Stomach smooth muscle (tissue), 2 donors: Measurements from ENCODE around the gene IL4R.

Experiments used
- H3K27ac ChIP-seq: one replicate; pipeline ENCODE4 v1.7.0; 2013; ENCODE audit warnings: mild to moderate bottlenecking, low read length, inconsistent platforms
- H3K27me3 ChIP-seq, 2 donors: one replicate each; pipeline ENCODE4 v1.7.0; 2013; ENCODE audit warnings: low read length in 2 of 2; ENCODE audit not compliant: insufficient read depth in 2 of 2, control insufficient read depth in 1 of 2
- H3K36me3 ChIP-seq, 2 donors: one replicate each; pipeline ENCODE4 v1.7.0; 2013; ENCODE audit warnings: low read length in 2 of 2; ENCODE audit not compliant: control insufficient read depth in 2 of 2, insufficient read depth in 2 of 2
- H3K4me1 ChIP-seq: one replicate; pipeline ENCODE4 v1.7.0; 2013; ENCODE audit warnings: low read length; ENCODE audit not compliant: control insufficient read depth, insufficient read depth
- H3K4me3 ChIP-seq, 2 donors: one replicate each; pipeline ENCODE4 v1.7.0; 2013; ENCODE audit warnings: low read length in 2 of 2
- H3K9ac ChIP-seq, 2 donors: one replicate each; pipeline ENCODE4 v1.7.0; 2013; ENCODE audit warnings: low read length in 2 of 2, mild to moderate bottlenecking in 1 of 2
- H3K9me3 ChIP-seq, 2 donors: one replicate each; pipeline ENCODE4 v1.7.0; 2013; ENCODE audit warnings: low read length in 2 of 2; ENCODE audit not compliant: control insufficient read depth in 2 of 2
- donor health status: healthy.
- donor health status: Pancreatic carcinoma.

IL4R gene

DNA sequence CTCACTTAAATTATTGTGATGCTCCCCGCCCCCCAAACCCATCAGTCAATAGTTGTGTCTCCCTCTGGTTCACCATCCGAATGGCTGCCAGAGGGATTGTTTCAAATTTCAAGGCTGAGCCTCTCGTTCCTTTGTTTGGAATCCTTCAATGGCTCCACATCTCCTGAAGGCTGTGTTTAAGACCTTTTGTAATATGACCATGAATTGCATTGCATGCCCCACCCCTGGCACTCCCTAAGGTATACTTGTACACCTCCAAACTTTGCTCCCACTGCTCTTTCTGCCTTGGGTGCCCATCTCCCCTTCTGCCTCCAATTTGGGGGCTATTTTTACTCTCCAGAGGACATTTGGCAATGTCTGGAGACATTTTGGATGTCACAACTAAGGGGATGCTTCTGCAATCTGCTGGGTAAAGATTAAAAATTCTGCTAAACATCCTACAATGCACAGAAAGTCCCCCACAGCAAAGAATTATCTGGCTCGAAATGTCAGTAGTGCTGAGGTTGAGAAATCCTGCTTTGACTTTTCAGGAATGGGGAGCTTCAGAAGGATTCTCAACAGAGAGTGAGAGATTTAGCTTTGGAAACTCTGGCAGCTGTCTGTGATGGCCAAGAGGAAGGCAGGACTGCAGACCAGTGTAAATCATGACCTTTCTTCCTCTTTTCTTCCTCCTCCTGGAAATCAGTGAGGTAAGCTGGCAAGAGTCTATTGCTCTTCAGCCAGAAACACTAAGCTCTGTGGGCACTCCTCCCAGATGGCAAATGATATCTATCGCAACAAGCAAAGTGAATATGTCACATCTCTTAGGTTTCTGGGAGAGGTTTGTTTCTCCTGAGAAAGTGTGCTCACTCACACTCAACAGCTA is 8.7 kb upstream of the IL4R start:
- Histone ChIP-seq H3K36me3 (no peaks in the 10 kb centered on the region), H3K4me1 (no peaks in the 10 kb centered on the region), H3K9ac (no peak overlapping the region), H3K9me3 (no peaks in the 10 kb centered on the region), H3K27ac (no peak overlapping the region), H3K4me3 (no peak overlapping the region), H3K27me3 (no peaks in the 10 kb centered on the region)

DNA sequence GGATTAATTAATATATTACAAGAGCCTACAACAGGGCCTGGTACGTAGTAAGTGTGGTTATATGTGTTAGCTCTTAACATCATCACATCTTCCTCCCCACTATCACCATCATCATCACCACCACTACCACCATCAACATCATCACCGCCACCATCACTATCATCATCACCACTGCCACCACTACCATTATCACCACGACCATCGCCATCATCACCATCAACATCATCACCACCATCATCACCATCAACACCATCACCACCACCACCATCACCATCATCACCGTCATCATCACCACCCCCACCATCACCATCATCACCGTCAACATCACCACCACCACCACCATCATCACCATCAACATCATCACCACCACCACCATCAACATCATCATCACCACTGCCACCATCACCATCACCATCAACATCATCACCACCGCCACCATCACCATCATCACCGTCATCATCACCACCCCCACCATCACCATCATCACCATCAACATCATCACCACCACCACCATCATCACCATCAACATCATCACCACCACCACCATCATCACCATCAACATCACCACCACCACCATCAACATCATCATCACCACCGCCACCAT is 7.8 kb upstream of the IL4R start:
- Histone ChIP-seq H3K9ac (no peak overlapping the region), H3K27ac (no peak overlapping the region), H3K9me3 (no peaks in the 10 kb centered on the region), H3K4me1 (no peaks in the 10 kb centered on the region), H3K4me3 (no peak overlapping the region), H3K36me3 (no peaks in the 10 kb centered on the region), H3K27me3 (no peaks in the 10 kb centered on the region)

DNA sequence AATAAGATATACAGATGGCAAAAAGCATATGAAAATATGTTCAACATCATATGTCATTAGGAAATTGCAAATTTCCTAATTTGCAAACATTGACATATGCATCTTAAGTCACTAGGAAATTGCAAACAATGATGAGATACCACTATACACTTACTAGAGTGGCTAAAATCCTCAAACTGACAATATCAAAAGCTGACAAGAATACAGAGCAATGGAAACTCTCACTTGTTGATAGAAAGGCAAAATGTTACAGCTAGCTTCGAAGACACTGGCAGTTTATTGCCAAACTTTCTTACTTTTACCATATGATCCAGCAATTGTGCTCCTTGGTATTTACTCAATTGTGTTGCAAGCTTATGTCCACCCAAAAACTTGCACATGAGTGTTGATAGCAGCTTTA is 5.0 kb upstream of the IL4R start:
- no peak overlapping the region for H3K27ac ChIP-seq
- H3K4me1 ChIP-seq, result peaks cover 3% of the 10 kb centered on the region

DNA sequence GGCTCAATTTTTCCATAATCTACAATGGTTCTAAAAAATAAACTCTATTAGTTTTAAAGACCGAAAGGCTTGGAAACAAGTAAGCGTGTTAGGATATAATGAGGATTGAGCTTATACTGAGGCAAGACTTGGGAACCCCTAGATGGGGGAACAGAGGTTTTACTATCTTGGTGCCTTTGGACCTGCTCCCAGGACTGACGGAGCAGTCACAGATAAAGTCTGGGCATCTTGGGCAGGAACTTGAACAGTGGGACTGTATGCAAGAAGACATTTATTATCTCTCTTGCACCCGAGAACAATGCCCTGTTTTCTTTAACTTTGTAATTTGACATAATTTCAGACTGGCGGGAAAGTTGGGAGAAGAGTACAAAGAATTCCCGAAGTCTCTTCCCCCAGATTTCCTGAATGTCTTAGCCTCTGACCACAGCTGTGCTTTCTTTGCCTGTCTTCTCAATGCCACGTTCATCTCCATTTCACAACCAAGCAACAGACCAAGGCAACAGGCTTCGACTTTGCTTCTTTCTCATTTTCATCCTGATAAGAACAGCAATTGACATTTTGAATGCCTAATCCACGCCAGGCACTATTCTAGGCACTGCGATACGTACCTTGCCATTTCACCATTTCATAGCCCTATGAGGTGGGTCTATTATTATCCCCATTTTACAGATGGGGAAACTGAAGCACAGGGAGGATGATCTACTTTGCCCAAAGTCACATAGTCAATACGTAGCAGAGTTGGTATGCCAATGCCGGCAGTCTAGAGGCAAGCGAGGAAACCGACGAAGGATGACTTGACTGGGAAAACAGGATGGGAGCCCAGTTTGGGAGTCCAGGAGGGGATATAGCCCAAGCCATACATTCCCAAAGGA is 3.0 kb upstream of the IL4R start:
- no peaks in the 10 kb centered on the region for H3K36me3 ChIP-seq
- H3K9ac ChIP-seq, result no peak overlapping the region
- peaks cover 15% of the 10 kb centered on the region for H3K4me1 ChIP-seq
- no peak overlapping the region for H3K27ac ChIP-seq
- no peaks in the 10 kb centered on the region for H3K9me3 ChIP-seq
- no peak overlapping the region for H3K4me3 ChIP-seq
- H3K27me3 ChIP-seq, result no peaks in the 10 kb centered on the region

More for the DNA sequence above, 5.0 kb upstream of the IL4R start:
- no peak overlapping the region for H3K9ac ChIP-seq
- no peaks in the 10 kb centered on the region for H3K36me3 ChIP-seq
- no peaks in the 10 kb centered on the region for H3K27me3 ChIP-seq
- no peak overlapping the region for H3K4me3 ChIP-seq
- H3K9me3 ChIP-seq, result no peaks in the 10 kb centered on the region

DNA sequence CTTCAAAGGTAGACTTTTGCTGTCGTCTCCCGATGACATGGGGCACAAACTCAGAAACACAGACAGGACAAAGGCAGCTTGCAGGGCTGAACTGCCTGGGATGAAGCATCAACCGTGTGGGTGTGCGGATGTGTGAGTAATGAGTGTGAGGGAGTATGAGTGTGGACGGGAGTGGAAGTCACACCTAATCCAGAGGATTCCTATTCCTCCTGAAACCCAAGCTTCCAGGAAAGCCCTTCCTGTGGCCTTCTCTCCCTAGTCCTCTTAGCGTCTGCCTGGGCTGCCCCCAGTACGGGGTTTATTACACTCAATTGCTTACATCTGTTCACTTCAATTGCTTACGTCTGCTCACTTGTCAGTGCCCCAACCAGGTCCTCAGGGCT is 2.3 kb upstream of the IL4R start:
- Histone ChIP-seq H3K4me1 (peaks cover 21% of the 10 kb centered on the region), H3K9ac (no peak overlapping the region), H3K27ac (no peak overlapping the region), H3K36me3 (no peaks in the 10 kb centered on the region), H3K9me3 (no peaks in the 10 kb centered on the region), H3K27me3 (no peaks in the 10 kb centered on the region), H3K4me3 (no peak overlapping the region)

DNA sequence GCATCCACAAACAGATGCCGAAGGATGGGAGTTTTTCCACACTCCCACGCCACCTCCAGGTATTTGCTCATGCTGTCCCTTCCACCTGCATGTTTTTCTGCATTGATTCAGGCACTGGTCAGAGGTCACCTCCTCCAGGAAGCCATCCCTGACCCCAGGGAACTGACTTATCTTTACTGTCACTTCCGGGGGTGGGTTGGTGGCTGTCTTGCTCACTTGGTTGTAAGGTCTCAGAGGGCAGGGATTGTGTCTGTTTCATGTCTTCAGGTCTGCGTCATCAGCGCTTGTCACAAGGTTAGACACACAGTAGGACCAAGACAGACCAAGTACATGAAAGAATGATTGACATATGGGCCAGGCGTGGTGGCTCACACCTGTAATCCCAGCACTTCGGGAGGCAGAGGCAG is 1.9 kb upstream of the IL4R start:
- H3K27ac ChIP-seq, result no peak overlapping the region
- no peak overlapping the region for H3K4me3 ChIP-seq
- H3K9ac ChIP-seq, result no peak overlapping the region
- no peaks in the 10 kb centered on the region for H3K27me3 ChIP-seq
- H3K36me3 ChIP-seq, result no peaks in the 10 kb centered on the region
- H3K4me1 ChIP-seq, result peaks cover 25% of the 10 kb centered on the region
- no peaks in the 10 kb centered on the region for H3K9me3 ChIP-seq

DNA sequence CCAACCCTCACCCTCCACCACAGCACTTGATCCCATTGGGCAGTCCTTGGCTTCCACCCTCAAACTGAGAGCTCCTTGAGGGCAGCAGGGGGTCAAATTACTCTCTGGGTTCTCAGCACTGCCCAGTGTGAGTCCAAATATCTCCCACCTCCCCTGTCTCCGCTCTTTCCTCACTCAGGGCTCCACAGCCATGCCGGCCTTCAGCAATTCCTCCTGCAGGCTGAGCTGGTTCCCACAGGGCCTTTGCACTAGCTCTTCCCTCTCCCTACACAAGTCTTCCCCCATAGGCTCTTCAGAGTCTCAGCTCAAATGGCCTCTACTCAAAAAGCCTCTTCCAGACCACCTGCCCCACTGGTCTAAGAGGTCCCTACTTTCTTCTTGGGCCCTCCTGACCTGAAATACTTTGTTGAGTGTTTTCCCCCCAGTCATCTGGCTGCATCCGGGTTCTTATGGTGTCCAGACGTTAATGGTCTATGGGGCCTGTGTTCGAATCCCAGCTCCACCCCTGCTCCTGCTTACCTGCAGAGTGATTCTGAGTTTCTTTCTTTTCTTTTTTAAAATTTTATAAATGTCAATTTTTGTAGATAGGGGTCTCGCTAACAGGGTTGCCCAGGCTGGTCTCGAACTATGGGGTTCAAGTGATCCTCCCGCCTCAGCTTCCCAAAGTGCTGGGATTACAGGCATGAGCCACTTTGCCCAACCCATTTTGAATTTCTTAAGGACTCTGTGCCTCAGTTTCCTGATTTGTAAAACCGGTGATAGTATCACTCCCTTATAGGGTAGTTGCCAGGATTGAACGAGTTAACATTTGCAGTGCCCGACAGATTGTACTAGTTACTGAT is 973 bp upstream of the IL4R start:
- peak overlapping the region; percentile 75 to 91 for H3K9ac ChIP-seq
- H3K27me3 ChIP-seq, result no peaks in the 10 kb centered on the region
- no peaks in the 10 kb centered on the region for H3K9me3 ChIP-seq
- H3K4me3 ChIP-seq, result peak overlapping the region; percentile 61 to 86
- H3K4me1 ChIP-seq, result peaks cover 34% of the 10 kb centered on the region
- peak overlapping the region; percentile 97 for H3K27ac ChIP-seq
- H3K36me3 ChIP-seq, result no peaks in the 10 kb centered on the region

DNA sequence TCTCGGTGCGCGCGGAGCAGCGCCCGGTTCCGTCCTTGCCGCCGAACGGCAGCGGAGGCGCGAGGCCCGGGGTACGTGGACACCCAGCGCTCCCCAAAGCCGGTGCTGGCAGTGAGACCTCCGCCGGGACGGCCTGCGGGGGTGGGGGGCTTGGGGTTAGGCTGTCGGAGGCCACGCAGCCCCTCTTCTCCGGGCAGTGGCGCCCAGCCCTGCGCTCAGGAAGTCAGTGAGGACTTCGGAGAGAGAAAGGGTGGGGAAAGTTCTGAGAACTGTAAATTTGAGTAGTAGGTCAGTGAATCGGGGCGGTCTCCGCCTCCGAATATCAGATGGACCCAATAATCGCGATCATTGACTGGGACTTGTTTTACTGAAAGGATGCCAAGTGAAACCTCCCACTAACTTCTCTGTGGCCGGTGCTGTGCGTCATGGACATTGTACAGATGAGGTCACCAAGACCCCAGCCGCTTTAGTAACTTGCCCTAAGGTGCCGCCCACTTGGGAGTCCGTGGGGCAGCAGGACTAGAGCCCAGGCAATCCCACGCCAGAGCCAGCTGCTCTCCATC is 468 bp downstream of the IL4R start:
- Histone ChIP-seq H3K9me3 (no peaks in the 10 kb centered on the region), H3K9ac (peak overlapping the region; percentile 91 to 94), H3K4me1 (peaks cover 49% of the 10 kb centered on the region)

DNA sequence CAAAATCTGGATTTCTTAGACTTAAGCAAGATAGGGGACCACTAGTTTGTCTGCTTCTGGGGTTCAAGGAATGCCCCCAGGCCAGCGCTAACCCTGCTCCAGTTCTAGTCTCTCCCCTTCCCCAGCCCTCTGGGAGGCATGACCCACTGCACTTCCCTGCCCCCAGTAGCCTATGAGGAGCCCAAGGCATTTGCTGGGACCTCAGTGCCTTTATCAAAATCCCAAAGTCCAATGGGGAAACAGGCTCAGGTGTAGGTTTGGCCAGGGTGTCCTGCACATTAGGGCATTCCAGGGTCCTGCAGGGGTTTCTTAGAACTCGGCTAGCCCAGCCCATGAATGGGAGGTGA is 1.2 kb downstream of the IL4R start:
- peaks cover 56% of the 10 kb centered on the region for H3K4me1 ChIP-seq

More for the DNA sequence above, 468 bp downstream of the IL4R start:
- H3K4me3 ChIP-seq, result peak overlapping the region; percentile 61 to 86
- H3K36me3 ChIP-seq, result peaks cover 0 to 1% of the 10 kb centered on the region in 2 donors
- H3K27me3 ChIP-seq, result no peaks in the 10 kb centered on the region
- H3K27ac ChIP-seq, result peak overlapping the region; percentile 97

More for the DNA sequence above, 1.2 kb downstream of the IL4R start:
- H3K36me3 ChIP-seq, result peaks cover 0 to 3% of the 10 kb centered on the region in 2 donors
- no peaks in the 10 kb centered on the region for H3K27me3 ChIP-seq
- H3K9me3 ChIP-seq, result no peaks in the 10 kb centered on the region
- H3K27ac ChIP-seq, result peak overlapping the region; percentile 97
- H3K4me3 ChIP-seq, result peak overlapping the region; percentile 61 to 86
- H3K9ac ChIP-seq, result peak overlapping the region; percentile 91 to 94
